Thymus (tissue), 11 donors: Measurements from ENCODE around the gene KCNMA1. TPM values are rescaled to one million over a fixed set of nuclear protein-coding genes. Genes with fewer than 3 reads are reported as not detected.

Source experiments
- DNase-seq, 9 donors: peaks; one replicate each; pipeline ENCODE4 v3.0.0-alpha.2; 2013; ENCODE audit warnings: low spot score in 9 of 9, low read depth in 6 of 9, missing footprints in 1 of 9
- H3K27ac ChIP-seq, 2 donors: one replicate each; pipeline ENCODE4 v1.5.1; 2013; ENCODE audit warnings: control low read depth in 1 of 2, low read depth in 1 of 2, low read length in 1 of 2, mild to moderate bottlenecking in 1 of 2, moderate library complexity in 1 of 2
- H3K27me3 ChIP-seq, 2 donors: one replicate each; pipeline ENCODE4 v1.5.1; 2013; ENCODE audit warnings: low read length in 1 of 2; ENCODE audit not compliant: control insufficient read depth in 2 of 2, insufficient read depth in 1 of 2
- H3K36me3 ChIP-seq, 2 donors: one replicate each; pipeline ENCODE4 v1.5.1; 2013; ENCODE audit warnings: low read length in 1 of 2, mild to moderate bottlenecking in 1 of 2, moderate library complexity in 1 of 2; ENCODE audit not compliant: control insufficient read depth in 2 of 2, insufficient read depth in 2 of 2
- H3K4me1 ChIP-seq, 2 donors: one replicate each; pipeline ENCODE4 v1.5.1; 2013; ENCODE audit warnings: low read length in 2 of 2; ENCODE audit not compliant: control insufficient read depth in 2 of 2, insufficient read depth in 2 of 2
- H3K4me3 ChIP-seq, 2 donors: one replicate each; pipeline ENCODE4 v1.5.1; 2013; ENCODE audit warnings: low read length in 2 of 2, control low read depth in 1 of 2, mild to moderate bottlenecking in 1 of 2
- H3K9me3 ChIP-seq, 2 donors: one replicate each; pipeline ENCODE4 v1.5.1; 2013; ENCODE audit warnings: low read length in 1 of 2, mild to moderate bottlenecking in 1 of 2; ENCODE audit not compliant: control insufficient read depth in 2 of 2, insufficient read depth in 1 of 2
- WGBS: extraction: QIAGEN DNeasy Blood & Tissue Kit; methylation state at CpG from one replicate; pipeline ENCODE4 v1.1.7; 2013; 5-methylcytosine and 5-hydroxymethylcytosine counted together
- polyA plus RNA-seq: library from polyadenylated mRNA; stranded (reverse); fragments of 200-250 nt; gene quantifications from one replicate; pipeline ENCODE4 v1.2.3, GENCODE V29; 2013
- total RNA-seq: library from RNA; stranded (reverse); fragments of 120-200 nt; gene quantifications from one replicate; pipeline ENCODE4 v1.2.4, GENCODE V29; 2013
- donor health status: healthy.

The KCNMA1 gene
- total and polyA plus RNA-seq, 2 donors: 1.9 to 12.9 TPM

- DNase-seq: no peak
- no peaks in the 10 kb centered on the region for H3K36me3 ChIP-seq
- WGBS: 72% methylated on average over 8 of the region's 8 CpGs
- H3K27me3 ChIP-seq: no peaks in the 10 kb centered on the region
- no peak overlapping the region for H3K27ac ChIP-seq
- no peak overlapping the region for H3K4me3 ChIP-seq
- no peaks in the 10 kb centered on the region for H3K9me3 ChIP-seq
- H3K4me1 ChIP-seq: no peaks in the 10 kb centered on the region
These were observed 12.0 kb upstream of the KCNMA1 start for GRCh38 chr10:77649333-77650331.

- no peak for DNase-seq
- Histone ChIP-seq H3K27ac (no peak overlapping the region), H3K9me3 (no peaks in the 10 kb centered on the region), H3K27me3 (no peaks in the 10 kb centered on the region), H3K4me1 (no peaks in the 10 kb centered on the region), H3K4me3 (no peak overlapping the region), H3K36me3 (no peaks in the 10 kb centered on the region)
- 70% methylated on average over 1 of the region's 1 CpG for WGBS
These were observed 10.9 kb upstream of the KCNMA1 start for GRCh38 chr10:77648472-77648871.

DNA sequence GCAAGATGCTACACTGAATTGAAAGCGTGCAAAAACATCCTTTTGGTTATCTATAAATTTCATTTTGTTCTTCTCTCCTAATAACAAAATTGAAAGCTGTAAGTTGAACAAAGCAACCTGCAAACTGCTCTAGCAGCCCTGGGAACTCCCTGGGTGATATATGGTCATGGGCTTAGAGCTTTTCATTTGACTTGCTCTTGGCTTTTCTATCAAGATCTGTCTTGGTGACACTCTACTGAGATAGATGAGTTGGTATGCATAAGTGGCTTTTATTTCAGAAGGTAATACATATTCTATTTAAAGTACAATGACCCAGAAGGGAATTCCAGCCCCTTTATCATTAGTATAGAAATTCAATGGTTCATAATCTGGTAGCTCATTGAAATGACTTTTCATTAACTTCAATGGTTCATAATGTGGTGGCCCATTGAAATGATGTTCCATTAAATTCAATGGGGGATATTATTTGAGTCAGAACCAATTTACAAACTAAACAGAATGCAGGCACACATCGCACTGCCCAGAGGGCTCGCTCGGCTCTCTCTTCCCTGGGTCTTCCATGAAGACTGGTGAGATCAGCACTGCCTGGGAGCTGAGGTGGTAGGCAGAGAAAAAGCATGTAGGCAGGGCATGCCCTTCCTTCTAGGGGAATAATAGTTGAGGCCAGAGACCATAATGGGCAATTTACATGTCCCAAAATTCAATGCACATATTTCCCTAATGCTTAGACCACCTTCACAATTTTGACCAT is 10.1 kb upstream of the KCNMA1 start:
- Histone ChIP-seq H3K27ac (no peak overlapping the region), H3K4me3 (no peak overlapping the region), H3K9me3 (no peaks in the 10 kb centered on the region), H3K27me3 (no peaks in the 10 kb centered on the region), H3K36me3 (no peaks in the 10 kb centered on the region), H3K4me1 (no peaks in the 10 kb centered on the region)
- WGBS: 98% methylated on average over 4 of the region's 4 CpGs
- DNase-seq: no peak

DNA sequence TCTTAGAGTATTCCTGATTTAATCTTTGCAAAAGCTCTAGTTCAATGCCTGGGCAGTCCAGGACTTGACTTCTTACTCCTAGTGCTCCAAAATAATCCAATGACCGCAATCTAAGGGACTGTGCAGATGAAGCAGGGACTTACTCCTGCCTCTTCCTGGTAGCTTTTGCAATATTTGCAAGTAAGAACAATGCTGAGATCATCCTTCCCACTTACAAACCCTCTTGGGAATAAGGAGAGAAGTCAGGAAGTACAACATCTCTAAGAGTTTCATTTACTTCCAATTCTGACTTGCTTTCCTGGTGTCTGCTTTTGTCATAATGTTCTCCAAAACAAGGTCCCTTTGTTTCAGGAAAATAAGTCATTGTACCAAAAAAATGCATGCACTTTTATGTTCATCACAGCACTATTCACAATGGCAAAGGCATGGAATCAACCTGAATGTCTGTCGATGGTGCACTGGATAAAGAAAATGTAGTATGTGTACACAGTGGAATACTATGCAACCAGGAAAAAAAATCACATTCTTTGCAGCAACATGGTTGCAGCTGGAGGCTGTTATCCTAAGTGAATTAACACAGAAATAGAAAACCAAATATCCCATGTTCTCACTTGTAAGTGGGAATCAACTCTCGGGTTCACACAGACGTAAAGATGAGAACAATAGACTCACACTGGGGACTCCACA is 7.1 kb upstream of the KCNMA1 start:
- 98% methylated on average over 4 of the region's 4 CpGs for WGBS
- Histone ChIP-seq H3K27ac (no peak overlapping the region), H3K27me3 (peaks cover 7 to 20% of the 10 kb centered on the region in 2 donors), H3K36me3 (no peaks in the 10 kb centered on the region), H3K4me3 (no peak overlapping the region), H3K4me1 (no peaks in the 10 kb centered on the region), H3K9me3 (no peaks in the 10 kb centered on the region)
- DNase-seq: no peak

DNA sequence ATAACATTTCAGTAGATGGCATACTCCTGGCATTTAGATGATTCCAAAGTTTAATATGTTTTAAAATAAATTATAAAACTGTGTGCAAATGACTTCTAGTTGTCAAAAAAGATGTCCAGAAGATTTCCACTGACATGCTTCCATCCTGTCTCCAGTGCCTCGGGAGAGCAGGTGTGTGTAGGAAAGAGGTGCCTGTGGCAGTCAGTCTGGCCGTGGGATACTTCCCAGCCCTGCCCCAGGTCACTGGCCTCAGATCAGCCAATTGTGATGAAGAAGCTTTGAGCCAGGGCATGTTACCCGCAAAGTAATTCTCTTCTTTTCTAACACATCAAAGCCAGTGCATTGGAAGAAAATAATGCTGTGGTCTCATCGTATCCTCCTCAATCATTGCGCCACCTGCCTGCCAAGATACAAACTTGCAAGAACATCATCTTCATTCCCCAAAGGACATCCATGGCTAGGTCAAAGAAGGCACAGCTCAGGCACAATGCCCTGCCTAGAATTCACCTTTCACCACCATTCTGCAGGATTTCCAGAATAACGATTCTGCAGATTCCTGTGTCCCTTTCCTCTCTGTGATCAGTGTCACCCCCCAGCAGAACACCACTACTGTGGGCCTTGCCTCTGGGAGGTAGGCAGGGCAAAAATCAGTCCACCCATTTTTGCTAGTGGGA is 6.3 kb upstream of the KCNMA1 start:
- peak in 6 of 9 donors; percentile 10 to 45 (median 20) for DNase-seq
- Histone ChIP-seq H3K4me3 (no peak overlapping the region), H3K9me3 (no peaks in the 10 kb centered on the region), H3K36me3 (no peaks in the 10 kb centered on the region), H3K27ac (no peak overlapping the region), H3K27me3 (peaks cover 14 to 27% of the 10 kb centered on the region in 2 donors), H3K4me1 (no peaks in the 10 kb centered on the region)
- WGBS: 45% methylated on average over 6 of the region's 6 CpGs

DNA sequence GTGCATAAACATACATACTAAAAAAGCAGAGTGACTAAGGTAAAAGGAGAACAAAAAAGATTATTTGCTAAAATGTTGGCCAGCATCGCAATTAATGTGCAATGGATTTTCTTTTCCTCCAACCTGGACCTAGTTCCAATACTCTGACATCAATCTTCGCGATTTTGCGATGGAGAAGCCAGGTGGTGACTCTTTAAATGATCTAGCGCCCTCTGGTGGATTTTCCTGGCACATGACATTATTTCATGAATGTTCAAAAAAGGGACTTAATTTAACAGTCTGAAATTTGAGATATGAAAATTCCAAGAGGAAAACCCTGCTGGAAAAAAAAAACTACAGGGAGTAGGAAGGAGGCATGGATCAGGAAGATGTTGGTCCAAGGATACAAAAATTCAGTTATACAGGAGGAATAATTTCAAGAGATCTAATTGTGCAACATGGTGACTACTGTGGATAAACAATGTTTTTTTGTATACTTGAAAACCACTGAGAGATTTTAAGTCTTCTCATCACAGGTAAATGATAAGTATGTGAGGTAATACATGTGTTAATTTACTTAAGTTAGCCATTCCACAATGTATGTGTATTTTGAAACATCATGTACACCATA is 4.3 kb upstream of the KCNMA1 start:
- H3K9me3 ChIP-seq: no peaks in the 10 kb centered on the region
- H3K27ac ChIP-seq: no peak overlapping the region
- H3K27me3 ChIP-seq: peaks cover 34 to 45% of the 10 kb centered on the region in 2 donors
- no peak overlapping the region for H3K4me3 ChIP-seq
- no peaks in the 10 kb centered on the region for H3K36me3 ChIP-seq
- under 1% methylated on average over 5 of the region's 5 CpGs for WGBS
- DNase-seq: peak in 8 of 9 donors; percentile 23 to 75 (median 46)
- no peaks in the 10 kb centered on the region for H3K4me1 ChIP-seq

DNA sequence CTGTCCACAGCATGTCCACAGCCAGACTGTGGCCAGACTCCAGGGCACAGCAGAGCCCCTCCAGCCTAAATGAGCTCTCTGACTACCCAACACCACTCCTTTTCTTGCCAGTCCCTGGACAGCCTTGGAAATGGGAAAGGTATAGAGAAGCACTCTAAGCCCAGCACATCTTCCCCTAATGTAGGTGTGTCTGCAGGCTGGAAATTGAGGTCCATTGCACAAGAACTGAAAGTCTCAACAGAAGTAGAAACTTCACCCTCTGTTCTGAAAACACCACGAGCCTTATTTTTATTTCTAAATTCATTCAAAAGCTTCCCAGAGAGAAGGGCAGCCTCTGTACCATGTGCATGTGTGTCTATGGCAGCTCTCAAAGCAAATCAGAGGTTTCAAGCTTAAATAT is 3.7 kb upstream of the KCNMA1 start:
- Histone ChIP-seq H3K27ac (no peak overlapping the region), H3K4me3 (no peak overlapping the region), H3K9me3 (no peaks in the 10 kb centered on the region), H3K36me3 (no peaks in the 10 kb centered on the region), H3K27me3 (peaks cover 40 to 51% of the 10 kb centered on the region in 2 donors), H3K4me1 (no peaks in the 10 kb centered on the region)
- no peak for DNase-seq
- WGBS: 46% methylated on average over 1 of the region's 1 CpG

DNA sequence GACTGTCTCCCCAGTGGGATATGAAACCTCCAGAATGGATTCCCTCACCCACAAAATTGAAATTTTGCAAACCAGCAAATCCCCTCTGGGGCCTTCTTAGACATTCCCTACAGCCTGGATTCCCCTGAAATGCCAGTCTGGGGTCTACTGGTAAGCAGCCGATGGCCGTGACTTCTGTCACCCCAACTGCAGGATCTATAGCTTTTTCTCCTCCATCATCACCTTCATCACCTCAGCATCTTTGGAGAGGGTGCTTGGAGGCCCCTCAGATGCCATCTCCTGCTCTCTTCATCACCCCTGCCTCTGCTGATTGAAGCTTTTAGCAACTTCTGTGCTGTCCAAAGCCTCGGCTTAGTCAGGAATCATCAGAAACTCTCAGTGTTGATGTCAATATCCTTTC is 2.6 kb upstream of the KCNMA1 start:
- peaks cover 52 to 62% of the 10 kb centered on the region in 2 donors for H3K27me3 ChIP-seq
- H3K9me3 ChIP-seq: no peaks in the 10 kb centered on the region
- no peaks in the 10 kb centered on the region for H3K4me1 ChIP-seq
- 66% methylated on average over 3 of the region's 3 CpGs for WGBS
- no peaks in the 10 kb centered on the region for H3K36me3 ChIP-seq
- no peak overlapping the region for H3K4me3 ChIP-seq
- H3K27ac ChIP-seq: no peak overlapping the region
- no peak for DNase-seq
